HFF-Myc (cell line): ENCODE measurements around the gene SCN10A.

Experiments used
- DNase-seq: peaks from one replicate; pipeline ENCODE4 v3.0.0-alpha.2; 2011; ENCODE audit warnings: low read depth; ENCODE audit errors: extremely low read depth
- H3K4me3 ChIP-seq: replicated peaks from 2 replicates; pipeline ENCODE4 v1.5.1; 2011; ENCODE audit warnings: low read depth, mild to moderate bottlenecking, control low read depth, low read length
- TF ChIP-seq, protein P1 (sequence below): IDR thresholded peaks from 2 replicates; pipeline ENCODE4 v1.5.1; 2012; ENCODE audit warnings: mild to moderate bottlenecking, low read depth, low read length, control low read depth; ENCODE audit errors: missing control alignments

The SCN10A gene

DNA sequence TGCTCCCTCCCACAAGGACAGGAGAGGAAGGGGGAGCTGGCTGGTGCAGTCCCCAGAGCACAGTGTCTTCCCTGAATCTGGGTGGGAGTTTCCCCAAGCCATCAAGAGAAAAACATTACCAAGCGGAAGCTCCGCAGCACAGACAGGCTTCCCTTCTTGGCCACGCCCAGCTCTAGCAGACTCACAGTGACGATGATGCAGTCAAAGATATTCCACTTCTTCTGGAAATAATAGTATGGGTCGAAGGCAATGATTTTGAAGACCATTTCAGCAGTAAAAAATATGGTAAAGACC, 76.7 kb downstream of the SCN10A start:
- TF ChIP-seq, protein P1, sequence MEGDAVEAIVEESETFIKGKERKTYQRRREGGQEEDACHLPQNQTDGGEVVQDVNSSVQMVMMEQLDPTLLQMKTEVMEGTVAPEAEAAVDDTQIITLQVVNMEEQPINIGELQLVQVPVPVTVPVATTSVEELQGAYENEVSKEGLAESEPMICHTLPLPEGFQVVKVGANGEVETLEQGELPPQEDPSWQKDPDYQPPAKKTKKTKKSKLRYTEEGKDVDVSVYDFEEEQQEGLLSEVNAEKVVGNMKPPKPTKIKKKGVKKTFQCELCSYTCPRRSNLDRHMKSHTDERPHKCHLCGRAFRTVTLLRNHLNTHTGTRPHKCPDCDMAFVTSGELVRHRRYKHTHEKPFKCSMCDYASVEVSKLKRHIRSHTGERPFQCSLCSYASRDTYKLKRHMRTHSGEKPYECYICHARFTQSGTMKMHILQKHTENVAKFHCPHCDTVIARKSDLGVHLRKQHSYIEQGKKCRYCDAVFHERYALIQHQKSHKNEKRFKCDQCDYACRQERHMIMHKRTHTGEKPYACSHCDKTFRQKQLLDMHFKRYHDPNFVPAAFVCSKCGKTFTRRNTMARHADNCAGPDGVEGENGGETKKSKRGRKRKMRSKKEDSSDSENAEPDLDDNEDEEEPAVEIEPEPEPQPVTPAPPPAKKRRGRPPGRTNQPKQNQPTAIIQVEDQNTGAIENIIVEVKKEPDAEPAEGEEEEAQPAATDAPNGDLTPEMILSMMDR: no peak
- no peak overlapping the region for H3K4me3 ChIP-seq
- no peak for DNase-seq

DNA sequence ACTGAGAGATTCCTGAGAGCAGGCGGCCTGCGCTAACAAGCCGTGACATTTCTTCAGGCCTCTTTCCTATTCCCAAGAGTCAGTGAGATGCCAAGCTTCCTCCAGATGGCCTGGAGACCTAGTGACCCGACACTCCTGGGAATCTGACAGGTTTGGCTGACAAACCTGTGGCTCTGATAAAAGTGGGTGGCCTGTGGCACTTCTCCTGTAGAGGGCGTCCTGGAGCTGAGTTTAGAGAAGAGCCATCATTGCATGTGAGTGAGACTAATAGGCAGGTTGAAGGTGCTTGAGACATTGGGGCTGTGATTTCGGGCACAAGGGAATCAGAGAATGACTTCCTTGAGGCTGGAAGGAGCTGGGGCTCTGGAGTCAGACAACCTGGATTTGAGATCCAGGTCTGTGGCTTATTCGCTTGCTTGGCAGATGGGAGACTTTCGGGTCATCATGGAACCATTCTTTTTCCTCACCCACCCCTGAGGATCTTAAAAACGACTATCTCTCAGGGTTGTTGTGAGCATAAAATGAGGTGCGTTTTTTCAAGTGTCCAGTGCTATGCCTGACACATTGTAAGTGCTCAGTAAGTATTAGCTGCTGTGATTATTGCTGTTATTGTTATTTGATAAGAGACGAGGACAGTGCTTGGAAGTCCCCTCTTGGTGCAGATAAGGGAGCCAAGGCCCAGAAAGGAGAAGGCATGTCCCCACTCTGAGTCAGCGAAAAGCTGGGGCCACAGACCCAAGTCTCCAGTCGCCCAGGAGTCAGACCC, 77.2 kb downstream of the SCN10A start:
- DNase-seq: no peak
- TF ChIP-seq, protein P1: peak; percentile 83

DNA sequence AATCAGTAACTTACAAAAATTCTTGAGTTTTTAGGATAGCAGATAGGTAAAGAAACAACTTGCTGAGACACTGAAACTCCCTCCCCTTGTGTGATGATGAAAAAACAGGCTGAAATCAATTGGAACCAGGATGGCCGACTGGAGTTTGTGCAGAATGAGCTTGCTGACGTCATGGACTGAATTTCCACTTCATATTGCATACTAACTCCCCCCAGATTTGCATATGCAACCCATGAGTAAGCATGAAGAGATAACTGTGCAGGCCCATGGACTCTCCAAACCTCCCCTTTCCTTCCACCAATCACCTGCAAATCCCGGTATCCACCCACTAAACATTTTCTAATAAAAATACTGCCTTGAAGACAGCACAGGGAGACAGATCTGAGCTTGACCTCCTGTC, 84.5 kb downstream of the SCN10A start:
- H3K4me3 ChIP-seq: no peak overlapping the region
- TF ChIP-seq, protein P1: no peak
- no peak for DNase-seq

More for the DNA sequence above, 77.2 kb downstream of the SCN10A start:
- H3K4me3 ChIP-seq: no peak overlapping the region

- no peak for DNase-seq
- no peak overlapping the region for H3K4me3 ChIP-seq
- TF ChIP-seq, protein P1: no peak
Measured at GRCh38 chr3:38730281-38730680, 85.7 kb downstream of the SCN10A start.

DNA sequence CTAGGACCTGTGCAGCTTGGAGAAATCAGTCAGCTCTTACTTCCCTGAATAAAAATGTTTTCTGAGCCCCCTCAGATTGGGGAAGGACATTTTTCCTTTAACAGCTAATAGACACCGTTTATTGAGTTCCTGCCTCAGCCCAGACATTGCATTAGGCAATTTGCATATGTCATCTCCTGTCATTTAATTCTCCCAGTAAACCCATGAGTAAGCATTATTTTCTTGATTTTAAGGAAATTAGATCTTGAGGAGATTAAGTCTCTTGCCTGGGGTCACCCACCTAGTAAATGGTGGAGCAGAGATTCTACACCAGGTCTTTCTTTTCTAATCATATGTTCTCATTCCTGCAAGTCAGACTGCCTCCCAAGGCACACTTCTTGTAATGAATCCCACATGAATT, 88.0 kb downstream of the SCN10A start:
- TF ChIP-seq, protein P1: no peak
- DNase-seq: no peak
- H3K4me3 ChIP-seq: no peak overlapping the region

- TF ChIP-seq, protein P1: no peak
Measured at GRCh38 chr3:38726751-38727150, 89.3 kb downstream of the SCN10A start.

More at GRCh38 chr3:38726751-38727150, 89.3 kb downstream of the SCN10A start:
- DNase-seq: no peak
- H3K4me3 ChIP-seq: no peak overlapping the region
